Tongue (tissue), 2 donors: ENCODE measurements around the gene SPIRE1. TPM values are rescaled to one million over a fixed set of nuclear protein-coding genes. Genes with fewer than 3 reads are reported as not detected.
"Not testable (repeated sequence)": the region's sequence is repeated elsewhere in the genome, so short reads cannot be mapped to it uniquely, and the experiment has no call there.

Experiments used
- DNase-seq: peaks from one replicate; pipeline ENCODE4 v3.0.0-alpha.2; 2015
- total RNA-seq: library from RNA; depleted of rRNA; stranded (reverse); fragments of >200 nt; gene quantifications from one replicate; pipeline ENCODE4 v1.2.3, GENCODE V29; 2014

The SPIRE1 gene
- total RNA-seq, 1 donor from 2014 or later, result 31.7 TPM

DNA sequence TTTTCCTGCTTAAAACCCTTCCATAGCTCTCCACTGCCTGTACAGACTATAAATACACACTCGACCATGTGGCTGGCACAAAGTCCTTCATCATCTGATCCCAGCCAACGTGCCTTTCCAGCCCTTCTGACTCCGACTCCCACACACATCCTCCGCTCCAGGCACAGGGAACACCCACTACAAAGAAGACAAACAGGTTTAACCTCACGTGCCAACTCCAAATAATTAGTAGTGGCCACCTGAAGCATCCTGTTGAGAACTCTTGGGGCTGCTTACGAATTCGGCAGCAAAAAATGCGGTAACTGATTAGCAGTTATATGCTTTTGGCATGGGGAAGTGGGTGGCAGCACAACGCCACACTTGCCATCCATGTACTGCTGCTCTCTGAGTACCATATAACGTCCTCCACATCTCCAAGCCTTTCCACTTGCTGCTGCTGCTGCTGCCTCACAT is 12.1 kb downstream of the SPIRE1 start:
- peak; percentile 31 for DNase-seq

DNA sequence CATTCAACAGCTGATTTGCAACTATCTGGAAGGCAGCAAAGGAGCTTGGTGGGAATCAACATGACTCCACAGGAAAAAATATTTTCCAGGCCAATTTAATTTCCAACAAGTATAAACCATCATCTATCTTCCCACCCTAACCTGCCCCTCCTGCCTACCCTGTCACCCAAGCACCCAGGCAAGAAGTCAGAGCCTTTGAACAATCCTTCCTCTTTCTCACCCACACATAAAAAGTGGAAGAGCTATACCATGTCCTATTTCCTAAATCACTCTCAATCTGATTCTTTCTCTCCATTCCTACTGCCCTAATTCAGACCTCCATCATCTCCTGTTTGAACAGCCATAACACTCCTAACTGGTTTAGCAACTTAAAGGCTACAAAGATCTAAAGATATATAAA is 12.7 kb downstream of the SPIRE1 start:
- DNase-seq, result no peak

DNA sequence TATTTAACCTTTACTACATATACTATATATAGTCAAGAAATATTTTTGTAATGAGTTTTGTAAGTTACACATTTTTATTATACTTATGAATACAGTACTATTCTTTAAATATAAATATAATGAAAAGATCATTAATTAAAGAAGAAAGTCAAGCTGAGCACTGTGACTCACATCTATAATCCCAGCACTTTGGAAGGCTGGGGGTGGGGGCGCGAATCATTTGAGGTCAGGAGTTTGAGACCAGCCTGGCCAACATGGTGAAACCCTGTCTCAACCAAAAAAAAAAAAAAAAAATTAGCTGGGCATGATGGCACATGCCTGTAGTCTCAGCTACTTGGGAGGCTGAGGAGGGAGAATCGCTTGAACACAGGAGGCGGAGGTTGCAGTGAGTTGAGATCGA is 14.2 kb downstream of the SPIRE1 start:
- not testable (repeated sequence) for DNase-seq

DNA sequence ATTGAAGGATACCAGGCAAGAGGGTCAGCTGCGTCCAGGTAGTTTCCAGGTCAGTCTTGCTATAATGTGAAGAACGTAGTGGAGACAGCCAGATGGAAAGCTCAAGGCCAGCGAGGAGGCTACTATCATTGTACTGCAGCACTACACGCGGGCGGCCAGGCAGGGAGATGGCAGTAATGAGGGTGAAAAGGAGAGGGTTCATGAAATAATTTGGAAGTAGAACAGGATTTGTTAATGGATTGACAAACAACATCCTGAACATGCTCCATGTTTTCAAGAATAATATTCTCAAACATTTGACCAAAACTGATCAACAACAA is 17.1 kb downstream of the SPIRE1 start:
- DNase-seq, result no peak

DNA sequence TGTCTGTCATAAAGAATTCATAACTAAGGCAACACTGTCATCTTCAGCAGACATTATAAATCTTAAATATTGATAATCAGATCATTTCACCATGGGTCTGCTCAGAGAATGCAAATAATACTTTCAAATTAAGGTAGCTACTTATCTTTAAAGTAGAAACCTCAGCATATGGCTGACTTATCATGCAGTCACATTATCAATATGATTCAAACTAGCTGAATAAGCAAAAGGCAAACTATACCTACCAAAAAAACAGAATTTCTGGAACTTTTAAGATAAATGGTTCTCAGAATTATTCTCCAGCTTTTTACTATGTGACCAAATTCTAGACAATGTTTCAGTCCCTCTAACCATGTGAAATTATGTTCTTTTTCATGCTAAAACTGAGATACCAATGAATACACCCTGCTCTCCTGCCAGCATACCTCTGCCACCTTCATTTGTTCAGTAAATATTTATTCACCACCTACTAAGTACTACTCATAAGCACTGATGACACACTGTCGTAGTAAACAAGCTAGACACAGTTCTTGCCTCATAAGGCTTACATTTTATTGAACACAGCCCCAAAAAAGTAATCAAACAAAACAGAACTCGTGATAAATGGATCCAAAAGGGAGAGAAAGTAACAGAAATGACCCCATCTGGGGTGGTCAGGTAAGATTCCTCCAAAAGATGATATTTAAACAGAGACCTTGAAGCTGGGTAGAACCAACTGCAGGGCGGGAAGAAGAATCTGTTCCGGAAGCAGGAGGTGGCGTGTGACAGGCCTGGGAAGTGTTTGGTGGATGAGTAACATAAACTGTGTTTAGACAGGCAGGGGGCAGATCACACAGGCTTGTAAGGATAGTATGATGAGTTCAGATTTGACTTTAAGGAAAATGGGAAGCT is 17.7 kb downstream of the SPIRE1 start:
- DNase-seq, result no peak

DNA sequence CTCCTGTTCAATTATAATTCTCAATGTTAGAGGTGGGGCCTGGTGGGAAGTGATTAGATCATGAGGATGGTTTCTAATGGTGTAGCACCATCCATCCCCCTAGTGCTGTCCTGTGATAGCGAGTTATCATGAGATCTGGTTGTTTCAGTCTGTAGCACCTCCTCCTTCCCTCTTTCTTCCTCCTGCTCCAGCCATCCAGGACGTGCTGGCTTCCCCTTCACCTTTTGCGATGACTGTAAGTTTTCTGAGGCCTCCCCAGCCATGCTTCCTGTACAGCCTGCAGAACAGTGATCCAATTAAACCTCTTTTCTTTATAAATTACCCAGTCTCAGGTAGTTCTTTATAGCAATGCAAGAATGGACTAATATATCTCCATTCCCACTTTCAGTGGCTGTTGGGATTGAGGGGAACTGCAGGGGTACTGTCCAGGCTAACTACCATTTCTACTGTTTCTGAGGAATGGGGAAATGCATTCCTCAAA is 19.2 kb downstream of the SPIRE1 start:
- no peak for DNase-seq

DNA sequence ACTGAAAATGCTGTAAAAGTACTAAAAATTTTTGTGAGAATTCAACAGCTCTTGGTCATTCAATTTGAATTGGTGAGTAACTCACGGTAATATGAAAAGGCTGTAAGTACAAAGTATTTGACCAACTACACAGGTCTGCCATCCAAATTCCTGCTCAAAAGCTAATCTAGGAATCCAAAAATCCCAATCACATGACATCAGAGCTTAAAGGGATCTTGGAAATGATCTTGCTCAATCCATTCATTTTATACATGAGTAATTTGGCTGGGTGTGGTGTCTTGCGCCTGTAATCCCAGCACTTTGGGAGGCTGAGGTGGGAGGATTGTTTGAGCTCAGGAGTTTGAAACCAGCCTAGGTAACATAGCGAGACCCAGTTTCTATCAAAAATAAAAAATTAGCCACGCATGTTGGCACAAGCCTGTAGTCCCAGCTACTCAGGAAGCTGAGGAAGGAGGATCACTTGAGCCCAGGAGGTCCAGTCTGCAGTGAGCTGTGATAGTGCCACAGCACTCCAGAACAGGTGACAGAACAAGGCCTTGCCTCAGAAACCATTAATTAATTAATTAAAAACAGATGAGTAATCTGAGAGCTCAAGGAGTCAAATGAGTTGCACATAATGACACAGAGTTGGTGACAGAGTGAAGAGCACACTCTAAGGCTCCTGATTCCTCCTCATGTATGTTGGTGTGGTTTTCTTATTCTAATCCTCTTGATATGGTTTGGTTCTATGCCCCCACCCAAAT is 19.8 kb downstream of the SPIRE1 start:
- no peak for DNase-seq

DNA sequence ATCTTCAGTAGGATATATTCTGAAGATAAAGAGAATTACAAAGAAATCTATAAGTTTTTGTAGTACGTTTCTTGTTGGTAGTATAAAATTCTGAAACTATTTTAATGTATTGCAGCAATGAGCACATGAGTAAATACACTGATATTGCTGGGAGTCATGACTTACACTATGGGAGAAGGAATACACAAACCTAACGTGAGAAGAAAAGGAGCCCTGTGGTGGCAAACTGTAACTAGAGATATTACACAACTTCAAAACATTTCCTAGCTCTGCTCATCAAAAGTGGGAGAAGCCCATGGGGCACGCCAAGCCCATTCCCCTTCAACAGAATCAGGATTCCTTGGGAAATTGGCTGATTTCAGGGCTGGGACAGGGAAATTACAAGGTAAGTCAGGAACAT is 20.5 kb downstream of the SPIRE1 start:
- no peak for DNase-seq

DNA sequence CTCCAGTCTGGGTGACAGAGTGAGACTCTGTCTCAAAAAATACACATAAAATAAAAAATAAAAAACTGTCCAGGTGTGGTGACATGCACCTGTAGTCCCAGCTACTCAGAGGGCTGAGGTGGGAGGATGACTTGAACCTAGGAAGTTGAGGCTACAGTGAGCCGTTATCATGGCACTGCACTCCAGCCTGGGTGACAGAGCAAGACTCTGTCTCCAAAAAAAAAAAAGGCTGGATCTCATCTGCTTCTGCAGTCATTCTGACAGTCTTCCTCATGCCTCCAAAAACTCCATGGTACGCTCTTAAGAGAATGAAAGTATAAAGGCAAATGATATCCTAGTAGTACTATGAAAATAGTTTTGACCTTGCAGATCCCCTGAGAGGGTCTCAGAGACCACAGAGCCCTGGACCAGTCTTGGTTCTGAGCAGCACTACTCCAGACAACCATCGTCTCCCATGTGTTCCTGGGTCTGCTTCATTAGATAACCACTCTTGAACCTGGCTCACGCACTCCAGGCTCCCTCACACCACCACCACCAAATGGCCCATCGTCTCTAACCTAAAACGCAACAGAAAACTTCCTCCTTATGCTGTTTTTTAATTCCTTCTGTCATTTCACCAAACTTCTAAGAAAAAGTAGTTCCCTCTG is 26.0 kb downstream of the SPIRE1 start:
- no peak for DNase-seq

DNA sequence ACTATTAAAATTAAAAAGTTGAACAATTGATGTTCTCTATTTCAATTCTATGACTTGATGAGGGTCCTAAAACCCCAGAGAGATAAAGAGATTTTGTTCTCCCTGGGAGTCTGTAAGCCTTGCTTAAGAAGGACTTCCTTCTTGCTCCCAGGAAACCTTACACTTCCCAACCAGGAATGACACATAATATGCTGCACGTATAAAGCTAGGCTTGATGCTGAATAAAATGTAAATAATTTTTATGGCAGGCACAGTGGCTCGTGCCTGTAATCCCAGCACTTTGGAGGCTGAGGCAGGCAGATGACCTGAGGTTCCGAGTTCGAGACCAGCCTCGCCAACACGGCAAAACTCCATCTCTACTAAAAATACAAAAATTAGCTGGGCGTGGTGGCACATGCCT is 27.8 kb downstream of the SPIRE1 start:
- no peak for DNase-seq

DNA sequence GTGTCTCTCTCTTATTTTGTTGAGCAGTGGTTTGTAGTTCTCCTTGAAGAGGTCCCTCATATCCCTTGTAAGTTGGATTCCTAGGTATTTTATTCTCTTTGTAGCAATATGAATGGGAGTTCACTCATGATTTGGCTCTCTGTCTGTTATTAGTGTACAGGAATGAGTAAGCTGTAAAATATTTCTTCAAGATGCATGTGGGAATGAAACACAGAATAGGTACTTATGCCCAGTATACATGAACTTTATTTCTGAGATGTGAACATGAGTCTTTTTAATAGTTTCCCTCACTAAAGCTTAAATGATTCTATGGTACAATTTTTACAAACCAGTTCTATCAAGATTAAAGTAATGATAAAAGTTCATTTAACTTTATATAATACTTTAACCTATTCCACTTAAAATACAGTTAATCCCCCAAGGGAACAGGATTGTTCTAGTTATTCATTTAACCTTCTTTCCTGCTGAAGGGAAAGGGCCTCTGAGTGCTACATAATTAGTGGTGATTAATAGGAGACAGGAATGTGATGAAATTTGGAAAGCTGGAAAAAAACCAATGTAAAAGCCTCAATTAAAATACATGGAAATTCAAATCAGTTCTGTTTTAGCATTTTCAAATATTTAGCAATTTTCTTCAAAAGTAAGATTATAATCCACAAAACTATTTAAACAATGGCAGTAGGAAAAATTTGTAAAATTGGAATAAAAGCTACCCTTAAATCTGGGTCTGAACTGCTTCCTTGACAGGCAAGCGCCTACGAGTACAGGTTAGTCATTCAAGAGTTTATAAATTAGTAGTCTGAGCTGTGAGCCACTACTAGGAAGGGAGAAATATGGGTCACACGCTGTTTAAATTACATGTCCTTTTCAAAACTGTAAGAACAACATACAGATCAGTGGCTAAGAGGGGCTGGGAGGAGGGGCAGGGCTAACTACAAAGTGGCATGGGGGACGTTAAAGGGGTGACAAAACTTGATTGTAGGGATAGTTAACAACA is 28.9 kb downstream of the SPIRE1 start:
- no peak for DNase-seq

DNA sequence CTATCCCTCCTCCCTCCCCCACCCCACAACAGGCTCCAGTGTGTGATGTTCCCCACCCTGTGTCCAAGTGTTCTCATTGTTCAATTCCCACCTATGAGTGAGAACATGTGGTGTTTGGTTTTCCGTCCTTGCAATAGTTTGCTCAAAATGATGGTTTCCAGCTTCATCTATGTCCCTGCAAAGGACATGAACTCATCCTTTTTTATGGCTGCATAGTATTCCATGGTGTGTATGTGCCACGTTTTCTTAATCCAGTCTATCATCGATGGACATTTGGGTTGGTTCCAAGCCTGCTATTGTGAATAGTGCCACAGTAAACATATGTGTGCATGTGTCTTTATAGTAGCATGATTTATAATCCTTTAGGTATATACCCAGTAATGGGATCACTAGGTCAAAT is 30.7 kb downstream of the SPIRE1 start:
- DNase-seq, result not testable (repeated sequence)

DNA sequence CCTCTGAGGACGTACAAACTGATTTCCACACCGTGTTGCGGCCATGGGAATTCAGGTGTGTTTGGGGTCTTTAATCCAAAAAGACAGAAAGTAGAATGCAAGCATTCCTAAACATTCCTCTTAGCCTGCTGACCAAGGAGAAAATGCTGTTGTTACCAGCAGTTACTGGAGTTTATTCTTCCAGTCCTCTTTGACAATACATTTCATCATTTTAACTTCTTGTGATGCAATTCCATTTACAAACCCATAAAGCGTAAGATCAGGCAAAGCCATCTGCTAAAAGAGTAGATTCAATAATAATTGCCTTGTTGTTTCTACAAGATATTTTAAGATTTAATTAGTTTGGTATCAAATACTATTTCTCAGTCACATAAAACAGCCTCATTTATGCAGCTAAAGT is 32.7 kb downstream of the SPIRE1 start:
- DNase-seq, result no peak

DNA sequence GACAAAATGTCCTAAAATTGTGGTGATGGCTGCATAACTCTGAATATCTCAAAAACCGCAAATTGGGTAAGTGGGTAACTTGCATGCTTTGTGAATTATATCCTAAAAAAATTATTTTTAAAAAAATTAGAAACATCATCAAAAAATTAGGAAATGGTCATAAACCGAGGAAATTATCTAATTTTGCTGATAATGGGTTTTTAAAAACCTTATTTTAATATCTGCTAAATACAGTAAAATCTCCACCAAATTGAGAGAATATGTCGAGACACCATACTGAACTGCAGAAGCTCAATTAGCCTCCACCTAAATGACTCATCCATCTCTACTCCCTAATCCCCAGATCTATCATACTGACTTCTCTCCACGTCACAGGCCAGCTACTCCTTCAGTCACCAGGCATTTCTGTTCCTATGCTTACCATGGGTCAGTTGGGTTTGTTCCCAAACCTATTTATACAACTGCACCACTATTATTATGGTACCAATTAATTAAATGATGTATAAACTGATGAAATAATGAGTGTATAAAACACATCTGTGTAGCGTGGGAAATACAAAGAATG is 36.1 kb downstream of the SPIRE1 start:
- DNase-seq, result no peak

DNA sequence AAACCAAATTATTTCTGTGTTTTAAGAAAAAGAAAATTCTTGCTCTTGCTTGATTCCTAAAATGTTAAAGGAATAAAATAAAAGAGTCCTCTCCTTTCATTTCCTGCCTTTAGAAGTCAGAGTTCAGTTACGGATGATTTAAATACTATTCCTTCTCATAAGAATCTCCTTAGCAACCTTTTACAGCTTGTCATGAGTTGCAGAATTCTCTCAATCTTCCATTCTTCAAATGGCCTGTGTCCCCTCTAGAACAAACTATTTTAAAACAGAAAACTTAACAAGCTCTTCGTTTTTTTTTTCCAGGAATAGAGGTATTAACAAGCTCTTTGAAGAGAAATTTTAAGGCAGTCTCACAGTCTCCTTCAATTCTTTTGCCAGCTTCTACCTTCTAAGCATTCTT is 42.2 kb downstream of the SPIRE1 start:
- no peak for DNase-seq

DNA sequence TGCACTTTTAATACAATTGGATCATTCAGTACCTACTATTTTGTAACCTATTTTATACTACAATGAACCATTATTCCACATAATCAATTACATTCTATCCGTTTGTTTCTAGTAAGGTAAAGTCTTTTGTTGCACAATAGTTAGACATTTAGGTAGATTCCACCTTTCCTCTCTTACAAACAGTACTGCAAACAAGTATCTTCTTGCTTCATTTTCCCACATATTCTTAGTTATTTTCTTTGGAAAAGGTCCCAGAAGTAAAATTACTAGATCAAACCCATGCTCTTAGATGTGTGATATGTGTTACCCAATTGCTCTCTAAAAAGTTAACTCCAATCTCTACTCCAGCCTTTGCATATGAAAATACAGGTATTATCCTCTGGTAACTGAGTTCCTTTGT is 49.6 kb downstream of the SPIRE1 start:
- no peak for DNase-seq

DNA sequence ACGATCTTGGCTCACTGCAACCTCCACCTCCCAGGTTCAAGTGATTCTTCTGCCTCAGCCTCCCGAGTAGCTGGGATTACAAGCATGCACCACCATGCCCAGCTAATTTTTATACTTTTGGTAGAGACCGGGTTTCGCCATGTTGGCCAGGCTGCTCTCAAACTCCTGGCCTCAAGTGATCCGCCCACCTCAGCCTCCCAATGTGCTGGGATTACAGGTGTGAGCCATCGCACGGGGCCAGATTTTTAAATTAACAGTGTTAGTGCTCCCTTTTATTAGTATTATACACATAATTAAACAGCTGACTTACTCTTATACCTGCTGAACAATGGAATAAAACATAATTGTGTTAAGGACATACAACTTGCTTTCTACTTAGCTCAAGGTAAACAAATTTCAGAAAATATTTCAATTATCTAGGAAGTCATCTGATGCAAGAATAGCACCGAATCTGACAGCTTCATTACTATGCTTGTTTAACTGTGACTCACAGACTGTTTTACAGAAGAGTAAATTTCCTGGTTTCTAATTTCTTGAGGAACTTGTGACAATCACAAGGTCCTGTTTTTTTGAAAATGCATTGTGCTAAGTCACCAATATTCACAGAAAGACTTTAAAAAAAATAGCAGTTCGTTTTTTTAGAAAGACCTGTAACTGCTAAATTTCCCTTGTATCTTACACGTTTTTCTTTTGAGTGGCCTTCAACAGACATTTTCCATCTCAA is 51.2 kb downstream of the SPIRE1 start:
- no peak for DNase-seq

DNA sequence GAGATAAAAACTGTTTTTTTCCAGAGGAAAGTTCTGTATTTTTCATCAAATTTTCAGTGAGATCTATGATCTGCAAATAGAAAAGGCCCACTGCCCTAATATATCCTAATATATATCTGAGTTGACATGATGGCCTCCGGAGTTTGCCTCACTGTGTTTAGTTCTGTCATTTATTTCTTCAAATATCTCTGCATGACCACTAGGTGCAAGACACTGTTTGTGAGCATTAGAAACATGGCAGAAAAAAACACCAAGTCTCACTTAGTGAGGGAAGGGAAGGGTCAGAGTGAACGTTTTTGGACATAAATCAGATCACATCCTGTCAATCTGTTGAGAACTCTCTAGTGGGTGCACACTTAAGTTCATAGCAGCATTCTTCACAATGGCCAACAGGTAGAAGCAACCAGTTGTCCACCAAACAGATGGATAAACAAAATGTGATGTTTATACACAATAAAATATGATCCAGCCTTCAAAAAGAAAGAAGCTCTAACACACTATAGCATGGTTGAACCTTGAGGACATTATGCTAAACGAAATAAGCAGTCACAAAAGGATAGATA is 53.4 kb downstream of the SPIRE1 start:
- DNase-seq, result no peak

DNA sequence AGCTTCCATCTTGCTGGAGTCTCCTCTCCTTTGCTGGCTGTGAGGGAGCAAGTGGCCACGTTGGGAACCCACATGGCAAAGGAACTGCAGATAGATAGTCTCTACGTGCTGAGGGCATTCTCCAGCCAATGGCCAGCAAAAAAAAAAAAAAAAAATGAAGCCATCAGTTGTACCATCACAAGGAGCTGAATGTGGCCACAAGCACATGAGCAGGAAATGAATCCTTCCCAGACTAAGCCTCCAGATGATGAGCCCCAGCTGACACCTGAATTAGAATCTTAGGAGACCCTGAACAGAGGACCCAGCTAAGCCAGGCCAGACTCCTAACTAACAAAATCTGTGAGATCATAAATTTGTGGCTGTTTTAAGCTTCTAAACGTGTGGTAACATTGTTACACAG is 57.9 kb downstream of the SPIRE1 start:
- DNase-seq, result no peak

DNA sequence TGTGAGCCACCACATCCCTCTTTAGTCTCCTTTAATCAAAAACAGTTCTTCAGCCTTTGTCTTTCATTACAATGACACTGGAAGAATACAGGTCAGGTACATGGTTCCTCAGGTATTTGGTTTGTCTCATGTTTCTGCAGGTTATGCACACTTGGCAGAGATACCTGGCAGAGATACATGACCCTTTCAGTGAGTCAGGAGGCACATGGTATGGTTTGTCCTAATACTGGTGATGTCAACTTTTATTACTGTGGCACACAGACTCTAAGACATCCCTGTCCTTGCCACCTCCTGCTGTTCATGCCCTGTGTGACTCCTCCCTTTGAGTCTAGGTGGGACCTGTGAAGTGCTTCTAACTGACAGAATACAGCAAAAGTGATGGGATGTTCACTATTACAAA is 58.4 kb downstream of the SPIRE1 start:
- no peak for DNase-seq
